ENCODE results near the gene ZNF407. TPM values are rescaled to one million over a fixed set of nuclear protein-coding genes. Genes with fewer than 3 reads are reported as not detected.

Gene ZNF407
- total RNA-seq, 1 experiment from 2014 or later, result 5.3 TPM

GRCh38 chr18:75052475-75052874, 454.8 kb downstream of the ZNF407 start:
- DNase-seq (ENCODE audit: low read depth), result no peak

- no peak for DNase-seq (ENCODE audit: low read depth)
Observed at GRCh38 chr18:75053028-75053629, 455.5 kb downstream of the ZNF407 start.

GRCh38 chr18:75054046-75054445, 456.4 kb downstream of the ZNF407 start:
- no peak for DNase-seq (ENCODE audit: low read depth)

- no peak for DNase-seq (ENCODE audit: low read depth)
Observed at GRCh38 chr18:75054611-75055010, 456.9 kb downstream of the ZNF407 start.

GRCh38 chr18:75057169-75057960, 459.7 kb downstream of the ZNF407 start:
- DNase-seq (ENCODE audit: low read depth), result no peak

- no peak for DNase-seq (ENCODE audit: low read depth)
Observed at GRCh38 chr18:75060185-75060584, 462.5 kb downstream of the ZNF407 start.

GRCh38 chr18:75062297-75062886, 464.7 kb downstream of the ZNF407 start:
- DNase-seq (ENCODE audit: low read depth), result no peak

- no peak for DNase-seq (ENCODE audit: low read depth)
Observed at GRCh38 chr18:75063196-75063595, 465.5 kb downstream of the ZNF407 start.

- DNase-seq (ENCODE audit: low read depth), result no peak
Observed at GRCh38 chr18:75063615-75064512, 466.2 kb downstream of the ZNF407 start.

- DNase-seq (ENCODE audit: low read depth), result no peak
Observed at GRCh38 chr18:75064513-75064905, 466.8 kb downstream of the ZNF407 start.

GRCh38 chr18:75065251-75066000, 467.8 kb downstream of the ZNF407 start:
- DNase-seq (ENCODE audit: low read depth), result no peak

- DNase-seq (ENCODE audit: low read depth), result no peak
Observed at GRCh38 chr18:75066021-75066880, 468.6 kb downstream of the ZNF407 start.

GRCh38 chr18:75066936-75067335, 469.3 kb downstream of the ZNF407 start:
- peak; percentile 8 for DNase-seq (ENCODE audit: low read depth)

GRCh38 chr18:75067996-75068645, 470.5 kb downstream of the ZNF407 start:
- DNase-seq (ENCODE audit: low read depth), result no peak

GRCh38 chr18:75068682-75069435, 471.2 kb downstream of the ZNF407 start:
- no peak for DNase-seq (ENCODE audit: low read depth)

- no peak for DNase-seq (ENCODE audit: low read depth)
Observed at GRCh38 chr18:75070235-75070624, 472.6 kb downstream of the ZNF407 start.

GRCh38 chr18:75070625-75071483, 473.2 kb downstream of the ZNF407 start:
- peak; percentile 67 for DNase-seq (ENCODE audit: low read depth)

- DNase-seq (ENCODE audit: low read depth), result no peak
Observed at GRCh38 chr18:75071484-75071785, 473.8 kb downstream of the ZNF407 start.
